BLaER1 treated with 17β-estradiol and CSF1 and Interleukin-3, amounts not matched to agents 10 nM and 100 nM (cell line): ENCODE data around the gene ANKRD39.

Source experiments
- H3K27ac ChIP-seq, 11 experiments: shearing (Covaris generic); formaldehyde crosslinking; 2 replicates each; pipeline ENCODE4 v1.8.1; 2022
- H3K27me3 ChIP-seq, 11 experiments: shearing (Covaris generic); formaldehyde crosslinking; 2 replicates each; pipeline ENCODE4 v1.8.1; 2022
- H3K36me3 ChIP-seq, 11 experiments: shearing (Covaris generic); formaldehyde crosslinking; 2 replicates each; pipeline ENCODE4 v1.8.1; 2022
- H3K4me1 ChIP-seq, 10 experiments: shearing (Covaris generic); formaldehyde crosslinking; 2 replicates each; pipeline ENCODE4 v1.8.1; 2022
- H3K4me2 ChIP-seq, 11 experiments: shearing (Covaris generic); formaldehyde crosslinking; 2 replicates each; pipeline ENCODE4 v1.8.1; 2022
- H3K4me3 ChIP-seq, 10 experiments: shearing (Covaris generic); formaldehyde crosslinking; 2 replicates each; pipeline ENCODE4 v1.8.1; 2022
- H3K9ac ChIP-seq, 11 experiments: shearing (Covaris generic); formaldehyde crosslinking; 2 replicates each; pipeline ENCODE4 v1.8.1; 2022
- H3K9me3 ChIP-seq, 11 experiments: shearing (Covaris generic); formaldehyde crosslinking; replicated peaks in 1 of 11; 2 replicates each; pipeline ENCODE4 v1.8.1; 2022
- H4K20me1 ChIP-seq, 11 experiments: shearing (Covaris generic); formaldehyde crosslinking; 2 replicates each; pipeline ENCODE4 v1.8.1; 2022
- Cebpa-rat ChIP-seq, 11 experiments: shearing (Covaris generic); IDR thresholded peaks; 2 replicates each; pipeline ENCODE4 v1.8.1; 2022

Gene ANKRD39

GRCh38 chr2:96857667-96858372, at the start of gene ANKRD39:
ANKRD39 (minus strand) TSS chr2:96858016; CDS start chr2:96857987, 29 bp downstream.
- Histone ChIP-seq H3K9ac (peak within 1 kb of the TSS; percentile 78 to 90 (median 85)), H3K27ac (peak within 1 kb of the TSS; percentile 40 to 90 (median 85); a peak in 21 of 22 replicates), H3K36me3 (peaks cover 27 to 46% (median 38%) of the 10 kb centered on the region in 11 experiments), H3K4me2 (peak within 1 kb of the TSS; percentile 89 to 100 (median 99)), H3K4me3 (peak within 1 kb of the TSS; percentile 67 to 86 (median 79)), H4K20me1 (peaks cover 12 to 70% (median 30%) of the 10 kb centered on the region in 11 experiments; a peak in 18 of 22 replicates), H3K4me1 (peaks cover 43 to 81% (median 75%) of the 10 kb centered on the region in 10 experiments), H3K9me3 (no peaks in the 10 kb centered on the region), H3K27me3 (no peaks in the 10 kb centered on the region)
- TF ChIP-seq Cebpa-rat (IDR thresholded peaks at IDR 0.05): no peak

GRCh38 chr2:96906729-96907114, 48.9 kb upstream of the ANKRD39 start:
- Histone ChIP-seq H3K27me3 (peaks cover 0 to 3% (median 0%) of the 10 kb centered on the region in 11 experiments; a peak in 1 of 22 replicates), H3K4me3 (no peak overlapping the region), H3K9ac (peak overlapping the region in 1 of 11 experiments; percentile 41; a peak in 1 of 22 replicates), H3K9me3 (no peaks in the 10 kb centered on the region), H4K20me1 (no peaks in the 10 kb centered on the region), H3K36me3 (no peaks in the 10 kb centered on the region), H3K4me2 (peak overlapping the region in 8 of 11 experiments; percentile 2 to 45 (median 34); a peak in 12 of 22 replicates), H3K27ac (no peak overlapping the region), H3K4me1 (peaks cover 4 to 58% (median 37%) of the 10 kb centered on the region in 10 experiments; a peak in 18 of 20 replicates)
- no peak for TF ChIP-seq Cebpa-rat (IDR thresholded peaks at IDR 0.05)

- H4K20me1 ChIP-seq: no peaks in the 10 kb centered on the region
- H3K9me3 ChIP-seq: no peaks in the 10 kb centered on the region
- no peak overlapping the region for H3K4me3 ChIP-seq
- peak overlapping the region in 2 of 11 experiments; percentile 8 to 54; a peak in 2 of 22 replicates for H3K27ac ChIP-seq
- H3K36me3 ChIP-seq: no peaks in the 10 kb centered on the region
- H3K4me2 ChIP-seq: peak overlapping the region in 10 of 11 experiments; percentile 11 to 61 (median 54); a peak in 19 of 22 replicates
- H3K9ac ChIP-seq: peak overlapping the region in 2 of 11 experiments; percentile 19 to 35; a peak in 2 of 22 replicates
- TF ChIP-seq Cebpa-rat (IDR thresholded peaks at IDR 0.05): no peak
- no peaks in the 10 kb centered on the region for H3K27me3 ChIP-seq
- H3K4me1 ChIP-seq: peaks cover 16 to 59% (median 49%) of the 10 kb centered on the region in 10 experiments
Measured at GRCh38 chr2:96903815-96904214, 46.0 kb upstream of the ANKRD39 start.

GRCh38 chr2:96903318-96903717, 45.5 kb upstream of the ANKRD39 start:
- no peaks in the 10 kb centered on the region for H3K36me3 ChIP-seq
- H3K27me3 ChIP-seq: no peaks in the 10 kb centered on the region
- no peak overlapping the region for H3K4me3 ChIP-seq
- H4K20me1 ChIP-seq: no peaks in the 10 kb centered on the region
- H3K4me1 ChIP-seq: peaks cover 19 to 62% (median 54%) of the 10 kb centered on the region in 10 experiments
- peak overlapping the region in 10 of 11 experiments; percentile 11 to 61 (median 54); a peak in 19 of 22 replicates for H3K4me2 ChIP-seq
- TF ChIP-seq Cebpa-rat (IDR thresholded peaks at IDR 0.05): no peak
- H3K9me3 ChIP-seq: no peaks in the 10 kb centered on the region
- peak overlapping the region in 2 of 11 experiments; percentile 19 to 35; a peak in 2 of 22 replicates for H3K9ac ChIP-seq
- peak overlapping the region in 2 of 11 experiments; percentile 8 to 54; a peak in 2 of 22 replicates for H3K27ac ChIP-seq

GRCh38 chr2:96900237-96900636, 42.4 kb upstream of the ANKRD39 start:
- Histone ChIP-seq H3K27ac (no peak overlapping the region), H3K9me3 (no peaks in the 10 kb centered on the region), H3K4me1 (peaks cover 19 to 68% (median 62%) of the 10 kb centered on the region in 10 experiments), H3K36me3 (no peaks in the 10 kb centered on the region), H3K4me3 (no peak overlapping the region), H3K27me3 (peaks cover 0 to 4% (median 0%) of the 10 kb centered on the region in 11 experiments; a peak in 2 of 22 replicates), H3K9ac (peak overlapping the region in 2 of 11 experiments; percentile 10 to 14; a peak in 1 of 22 replicates), H3K4me2 (peak overlapping the region; percentile 10 to 80 (median 66); a peak in 19 of 22 replicates), H4K20me1 (peaks cover 0 to 24% (median 0%) of the 10 kb centered on the region in 11 experiments; a peak in 1 of 22 replicates)
- no peak for TF ChIP-seq Cebpa-rat (IDR thresholded peaks at IDR 0.05)

GRCh38 chr2:96899413-96899741, 41.6 kb upstream of the ANKRD39 start:
- H3K9ac ChIP-seq: 0 out of 22 replicates have a peak overlapping the region, but pooled peaks of 1 of the 11 experiments have one; percentile 18
- peak overlapping the region; percentile 10 to 80 (median 66); a peak in 21 of 22 replicates for H3K4me2 ChIP-seq

GRCh38 chr2:96898641-96899412, 41.0 kb upstream of the ANKRD39 start:
- peak overlapping the region; percentile 10 to 80 (median 66); a peak in 20 of 22 replicates for H3K4me2 ChIP-seq
- peaks cover 0 to 24% (median 0%) of the 10 kb centered on the region in 11 experiments; a peak in 1 of 22 replicates for H4K20me1 ChIP-seq
- no peaks in the 10 kb centered on the region for H3K36me3 ChIP-seq
- no peaks in the 10 kb centered on the region for H3K9me3 ChIP-seq
- H3K4me3 ChIP-seq: no peak overlapping the region
- no peak overlapping the region for H3K27ac ChIP-seq
- H3K27me3 ChIP-seq: peaks cover 0 to 4% (median 0%) of the 10 kb centered on the region in 11 experiments; a peak in 2 of 22 replicates
- 0 out of 22 replicates have a peak overlapping the region, but pooled peaks of 1 of the 11 experiments have one; percentile 18 for H3K9ac ChIP-seq
- TF ChIP-seq Cebpa-rat (IDR thresholded peaks at IDR 0.05): no peak
- peaks cover 19 to 65% (median 57%) of the 10 kb centered on the region in 10 experiments for H3K4me1 ChIP-seq

More at GRCh38 chr2:96899413-96899741, 41.6 kb upstream of the ANKRD39 start:
- Histone ChIP-seq H3K4me1 (peaks cover 19 to 68% (median 62%) of the 10 kb centered on the region in 10 experiments), H3K36me3 (no peaks in the 10 kb centered on the region), H3K9me3 (no peaks in the 10 kb centered on the region), H3K27ac (peak overlapping the region in 1 of 11 experiments; percentile 13; a peak in 1 of 22 replicates), H4K20me1 (peaks cover 0 to 24% (median 0%) of the 10 kb centered on the region in 11 experiments; a peak in 1 of 22 replicates), H3K4me3 (no peak overlapping the region), H3K27me3 (peaks cover 0 to 4% (median 0%) of the 10 kb centered on the region in 11 experiments; a peak in 2 of 22 replicates)
- TF ChIP-seq Cebpa-rat (IDR thresholded peaks at IDR 0.05): no peak

- no peak for TF ChIP-seq Cebpa-rat (IDR thresholded peaks at IDR 0.05)
- H3K4me1 ChIP-seq: peaks cover 15 to 64% (median 57%) of the 10 kb centered on the region in 10 experiments; a peak in 19 of 20 replicates
- H3K27ac ChIP-seq: no peak overlapping the region
Measured at GRCh38 chr2:96898135-96898505, 40.3 kb upstream of the ANKRD39 start.

More at GRCh38 chr2:96898135-96898505, 40.3 kb upstream of the ANKRD39 start:
- Histone ChIP-seq H3K4me3 (no peak overlapping the region), H3K9ac (no peak overlapping the region), H3K27me3 (peaks cover 0 to 6% (median 0%) of the 10 kb centered on the region in 11 experiments; a peak in 2 of 22 replicates), H3K36me3 (no peaks in the 10 kb centered on the region), H3K4me2 (peak overlapping the region in 7 of 11 experiments; percentile 18 to 80 (median 50); a peak in 3 of 22 replicates), H3K9me3 (no peaks in the 10 kb centered on the region), H4K20me1 (peaks cover 0 to 24% (median 0%) of the 10 kb centered on the region in 11 experiments; a peak in 1 of 22 replicates)
